EH (cell line): Measurements from ENCODE around the gene UVSSA.
A peak's percentile ranks its signal among the peaks of the same experiment; 100 is the strongest.

Source experiments
- DNase-seq: peaks from one replicate; pipeline ENCODE4 v3.0.0-alpha.2; 2015; ENCODE audit warnings: low read depth

UVSSA gene

DNA sequence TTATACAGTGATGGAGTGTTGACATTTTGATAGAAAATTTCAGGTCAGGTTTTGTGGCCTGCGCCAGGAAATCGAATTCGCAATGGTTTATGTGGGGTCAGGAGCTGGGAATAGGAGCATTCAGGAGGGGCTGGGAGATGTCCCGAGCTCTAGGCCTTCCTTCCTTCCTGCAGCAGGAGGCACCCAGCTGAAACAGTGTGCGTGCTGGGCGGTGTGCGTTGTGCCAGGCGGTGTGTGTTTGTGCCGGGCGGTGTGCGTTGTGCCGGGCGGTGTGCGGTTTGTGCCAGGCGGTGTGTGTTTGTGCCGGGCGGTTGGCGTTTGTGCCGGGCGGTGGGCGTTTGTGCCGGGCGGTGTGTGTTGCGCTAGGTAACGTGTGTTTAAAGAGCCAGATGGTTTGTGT is 1.7 kb downstream of the UVSSA start:
- no peak for DNase-seq

DNA sequence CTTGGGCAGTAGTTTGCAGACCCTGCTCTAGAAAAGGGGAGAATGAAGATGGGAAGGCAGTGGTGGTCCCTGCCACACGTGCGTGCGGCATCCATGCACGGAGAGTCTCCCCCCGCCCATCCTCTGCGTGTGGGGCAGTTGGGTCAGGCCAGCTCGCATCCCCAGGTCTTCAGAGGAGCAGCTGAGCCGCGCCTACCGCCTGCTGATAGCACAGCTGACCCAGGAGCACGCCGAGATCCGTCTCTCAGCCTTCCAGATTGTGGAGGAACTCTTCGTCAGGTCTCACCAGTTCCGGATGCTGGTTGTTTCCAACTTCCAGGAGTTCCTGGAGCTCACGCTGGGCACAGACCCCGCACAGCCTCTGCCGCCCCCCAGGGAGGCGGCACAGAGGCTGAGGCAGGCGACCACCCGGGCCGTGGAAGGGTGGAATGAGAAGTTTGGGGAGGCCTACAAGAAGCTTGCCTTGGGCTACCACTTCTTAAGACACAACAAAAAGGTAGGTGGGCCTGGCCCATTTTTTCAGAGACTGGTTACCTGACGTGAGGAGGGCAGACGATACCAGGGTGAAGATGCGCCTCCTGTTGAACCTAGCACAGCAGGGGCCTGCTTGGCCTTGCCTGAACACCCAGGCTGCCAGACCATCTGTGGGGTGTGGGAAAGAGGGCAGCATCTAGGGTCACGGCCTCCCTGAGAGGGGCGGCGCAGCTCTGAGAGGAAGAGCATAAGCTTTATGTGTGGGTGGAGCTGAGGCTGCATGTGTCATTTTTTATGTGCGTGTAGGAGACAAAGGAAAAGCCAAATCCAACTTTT is 2.6 kb downstream of the UVSSA start:
- DNase-seq: no peak

DNA sequence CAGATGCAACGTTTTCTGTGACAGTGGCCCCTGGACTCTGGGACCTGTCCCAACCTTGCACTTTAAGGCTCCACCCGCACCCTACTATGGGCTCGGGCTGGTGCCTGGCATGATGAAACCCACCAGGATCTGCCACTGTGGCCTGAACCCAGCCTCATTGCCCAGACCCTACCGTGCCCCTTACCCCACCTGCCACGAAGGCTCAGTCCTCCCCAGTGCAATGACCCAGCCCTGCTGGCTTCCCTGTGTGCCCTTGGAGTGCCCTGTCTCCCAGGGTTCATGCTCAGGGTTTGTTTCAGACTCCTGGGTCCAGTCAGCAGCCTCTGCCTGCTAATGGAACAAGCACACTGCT is 3.1 kb downstream of the UVSSA start:
- no peak for DNase-seq

DNA sequence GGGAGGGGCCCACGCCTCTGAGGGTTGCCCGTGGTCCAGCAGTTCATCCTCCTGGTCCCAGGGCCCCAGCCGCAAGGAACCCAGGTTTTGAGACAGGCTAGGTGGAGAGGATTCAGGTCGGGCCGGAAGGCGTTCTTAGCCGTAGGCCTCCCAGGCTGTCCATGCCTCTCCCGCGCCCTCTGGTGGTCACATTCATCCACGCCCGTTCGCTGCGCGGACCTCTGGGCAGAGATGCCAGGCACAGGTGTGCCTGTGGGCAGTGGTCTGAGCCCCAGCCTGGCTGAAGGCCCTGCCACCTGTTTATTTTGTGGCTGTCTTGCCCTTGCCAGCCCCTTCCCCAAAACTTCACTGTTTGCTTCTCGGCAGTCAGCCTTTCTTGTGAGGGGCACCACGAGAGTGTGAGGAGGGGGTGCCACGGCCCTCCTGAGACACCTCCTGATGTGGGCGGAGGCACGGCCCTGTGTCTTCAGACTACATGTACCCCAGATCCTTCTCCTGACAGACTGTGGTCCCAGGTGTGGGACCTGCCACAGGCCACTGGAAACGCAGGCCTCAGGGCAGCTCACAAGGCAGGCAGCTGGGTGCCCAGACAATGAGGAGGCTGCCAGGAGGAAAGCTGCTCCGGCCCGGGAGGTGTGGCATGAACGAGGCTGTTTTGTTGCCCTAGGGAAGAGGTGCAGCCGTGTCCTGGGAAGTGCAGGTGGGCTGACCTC is 5.0 kb downstream of the UVSSA start:
- DNase-seq: peak; percentile 72

DNA sequence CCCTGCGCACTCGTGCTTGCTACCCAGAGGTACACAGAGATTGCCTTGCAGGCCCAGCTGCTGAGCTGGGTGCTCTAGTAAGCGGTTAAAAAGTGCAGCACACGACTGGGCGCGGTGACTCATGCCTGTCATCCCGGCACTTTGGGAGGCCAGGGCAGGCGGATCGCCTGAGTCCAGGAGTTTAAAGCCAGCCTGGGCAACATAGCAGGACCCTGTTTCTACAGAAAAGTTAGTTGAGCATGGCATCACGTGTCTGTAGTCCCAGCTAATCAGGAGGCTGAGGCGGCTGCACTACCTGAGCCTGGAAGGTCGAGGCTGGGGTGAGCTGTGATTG is 5.5 kb downstream of the UVSSA start:
- no peak for DNase-seq

DNA sequence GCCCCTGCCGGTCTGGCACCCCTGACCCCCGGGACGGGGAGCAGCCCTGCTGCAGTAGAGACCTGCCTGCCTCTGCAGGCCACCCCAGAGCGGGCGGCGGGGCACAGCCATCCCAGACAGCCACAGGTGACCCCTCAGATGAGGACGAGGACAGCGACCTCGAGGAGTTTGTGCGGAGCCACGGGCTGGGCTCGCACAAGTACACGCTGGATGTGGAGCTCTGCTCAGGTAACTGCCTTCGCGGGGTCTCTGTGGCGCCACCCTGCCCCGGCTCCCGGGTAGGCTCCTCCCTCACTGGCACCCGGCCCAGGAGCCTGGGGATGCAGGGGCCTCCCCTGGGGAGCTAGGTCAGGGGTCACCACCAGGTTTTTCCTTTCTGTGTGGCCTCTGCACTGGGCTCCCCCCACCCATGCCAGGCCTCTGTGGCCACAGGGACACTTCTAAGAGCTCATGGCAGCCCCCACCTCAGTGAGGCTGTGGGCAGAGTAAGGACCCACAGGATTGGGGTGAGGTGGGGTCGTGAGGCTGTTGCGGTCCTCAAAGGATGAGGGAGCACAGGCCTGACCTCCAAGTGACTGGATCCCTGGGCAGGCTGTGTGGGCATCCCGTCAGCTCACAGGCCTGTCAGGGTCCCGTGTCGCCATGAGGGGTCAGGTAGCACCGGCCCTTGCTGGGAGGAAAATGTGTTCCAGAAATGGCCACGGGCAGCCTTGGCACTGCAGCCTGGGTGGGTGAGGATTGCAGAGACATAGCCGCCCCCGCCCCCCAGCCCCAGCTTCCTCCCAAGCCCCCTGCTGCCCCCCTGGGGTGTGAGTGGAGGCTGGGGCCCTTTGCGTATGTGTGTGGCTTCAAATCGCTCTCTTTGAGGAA is 6.4 kb downstream of the UVSSA start:
- DNase-seq: no peak

DNA sequence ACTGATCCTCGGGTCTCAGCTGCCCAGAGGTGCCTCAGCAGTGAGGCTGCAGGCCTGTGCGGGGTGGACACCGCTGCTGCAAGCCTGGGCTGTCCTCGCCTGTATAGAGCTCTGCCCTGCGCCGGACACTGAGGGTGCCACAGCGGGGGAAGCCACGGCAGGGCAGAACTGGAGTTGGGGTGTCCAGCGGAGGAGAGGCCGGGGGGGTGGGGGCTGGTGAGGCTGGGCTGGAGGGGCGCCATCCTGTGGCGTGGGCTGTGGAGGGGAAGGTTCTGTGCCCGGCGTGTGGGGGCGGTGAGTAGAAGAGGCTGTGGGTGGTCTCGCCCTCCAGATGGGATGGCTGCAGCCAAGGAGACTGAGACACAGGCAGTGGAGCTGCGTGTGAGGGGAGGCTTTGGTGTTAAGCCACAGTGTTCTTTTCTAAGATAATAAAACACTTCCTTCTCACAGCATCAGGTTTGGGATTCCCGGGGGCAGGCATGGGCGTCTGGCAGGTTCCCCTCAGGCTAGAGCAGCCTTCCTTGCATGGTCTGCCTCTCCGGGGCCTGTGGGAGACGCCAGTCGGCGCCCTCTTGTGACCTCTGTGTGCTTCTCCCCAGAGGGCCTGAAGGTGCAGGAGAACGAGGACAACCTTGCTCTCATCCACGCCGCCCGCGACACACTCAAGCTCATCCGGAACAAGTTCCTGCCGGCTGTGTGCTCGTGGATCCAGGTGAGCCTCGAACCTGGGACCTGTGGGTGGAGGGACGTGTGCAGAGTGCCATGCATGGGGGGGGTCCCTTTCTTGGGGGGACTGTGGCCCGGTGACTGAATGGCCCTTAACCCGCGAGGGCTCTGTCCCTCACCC is 7.4 kb downstream of the UVSSA start:
- DNase-seq: no peak

DNA sequence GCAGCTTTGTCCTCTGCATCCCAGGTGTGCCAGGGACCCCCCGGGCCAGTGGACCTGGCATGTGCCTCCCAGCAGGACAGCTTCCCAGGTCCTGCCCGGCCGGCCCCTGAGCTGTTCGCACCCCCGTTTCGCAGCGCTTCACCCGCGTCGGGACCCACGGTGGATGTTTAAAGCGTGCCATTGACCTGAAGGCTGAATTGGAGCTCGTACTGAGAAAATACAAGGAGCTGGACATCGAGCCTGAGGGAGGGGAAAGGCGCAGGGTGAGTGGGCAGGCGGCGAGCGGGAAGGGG is 7.9 kb downstream of the UVSSA start:
- DNase-seq: no peak

DNA sequence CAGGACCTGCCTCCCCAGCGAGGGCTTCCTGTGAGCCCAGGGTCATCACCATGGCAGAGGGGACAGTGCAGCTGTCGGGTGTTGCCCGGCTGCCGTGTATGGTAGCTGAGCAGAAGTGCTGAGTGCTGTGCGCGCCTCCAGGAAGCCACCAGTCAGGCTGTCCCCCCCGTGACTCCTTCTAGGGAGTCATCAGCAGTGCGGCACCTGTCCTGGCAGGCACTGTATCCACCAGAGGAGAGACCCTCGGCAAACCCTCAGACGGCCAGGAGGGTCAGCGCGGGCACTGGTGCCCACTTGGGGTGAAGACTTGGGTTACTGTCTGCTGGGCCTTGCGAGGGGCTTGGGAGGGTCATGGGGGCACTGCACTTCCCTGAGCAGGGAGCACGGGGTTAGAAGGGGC is 8.4 kb downstream of the UVSSA start:
- no peak for DNase-seq

DNA sequence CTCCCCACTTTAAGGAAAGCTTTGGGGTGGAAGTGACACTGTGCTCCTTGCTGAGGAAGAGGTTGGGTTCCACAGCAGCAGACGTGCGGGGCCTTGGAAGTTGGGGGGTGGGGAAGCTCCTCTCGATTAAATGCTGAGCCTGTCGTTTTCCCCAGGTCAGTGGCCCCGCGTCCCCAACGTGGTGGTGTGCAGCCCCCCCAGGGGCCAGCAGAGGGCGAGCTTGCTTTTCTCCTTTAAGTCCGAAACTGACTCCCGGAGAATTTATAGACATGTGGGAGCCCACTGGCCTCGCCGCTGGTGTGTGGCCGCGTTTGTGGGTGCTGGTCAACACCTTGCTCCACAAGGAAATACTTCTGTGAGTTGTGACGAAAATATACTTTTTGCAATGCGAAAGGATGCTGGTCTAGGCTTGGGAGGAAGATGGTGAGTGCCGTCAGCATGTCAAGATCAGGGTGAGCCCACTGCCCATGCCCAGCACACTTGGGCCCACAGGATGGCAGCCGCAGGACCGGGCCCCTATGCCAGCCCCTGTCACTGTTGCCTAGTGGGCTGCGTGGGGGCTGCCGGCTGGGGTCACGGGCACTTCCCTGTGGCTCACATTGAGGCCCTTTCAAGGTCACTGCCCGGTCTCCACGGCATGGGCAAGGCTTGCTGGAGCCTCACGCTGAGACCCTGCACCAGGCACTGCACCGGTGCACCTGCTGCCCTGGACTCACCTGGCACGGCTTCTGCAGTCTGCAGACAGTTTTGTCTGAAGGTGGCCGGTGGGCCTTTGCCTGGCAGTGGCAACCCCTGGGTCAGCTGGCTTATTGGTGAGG is 9.4 kb downstream of the UVSSA start:
- peak; percentile 55 for DNase-seq

DNA sequence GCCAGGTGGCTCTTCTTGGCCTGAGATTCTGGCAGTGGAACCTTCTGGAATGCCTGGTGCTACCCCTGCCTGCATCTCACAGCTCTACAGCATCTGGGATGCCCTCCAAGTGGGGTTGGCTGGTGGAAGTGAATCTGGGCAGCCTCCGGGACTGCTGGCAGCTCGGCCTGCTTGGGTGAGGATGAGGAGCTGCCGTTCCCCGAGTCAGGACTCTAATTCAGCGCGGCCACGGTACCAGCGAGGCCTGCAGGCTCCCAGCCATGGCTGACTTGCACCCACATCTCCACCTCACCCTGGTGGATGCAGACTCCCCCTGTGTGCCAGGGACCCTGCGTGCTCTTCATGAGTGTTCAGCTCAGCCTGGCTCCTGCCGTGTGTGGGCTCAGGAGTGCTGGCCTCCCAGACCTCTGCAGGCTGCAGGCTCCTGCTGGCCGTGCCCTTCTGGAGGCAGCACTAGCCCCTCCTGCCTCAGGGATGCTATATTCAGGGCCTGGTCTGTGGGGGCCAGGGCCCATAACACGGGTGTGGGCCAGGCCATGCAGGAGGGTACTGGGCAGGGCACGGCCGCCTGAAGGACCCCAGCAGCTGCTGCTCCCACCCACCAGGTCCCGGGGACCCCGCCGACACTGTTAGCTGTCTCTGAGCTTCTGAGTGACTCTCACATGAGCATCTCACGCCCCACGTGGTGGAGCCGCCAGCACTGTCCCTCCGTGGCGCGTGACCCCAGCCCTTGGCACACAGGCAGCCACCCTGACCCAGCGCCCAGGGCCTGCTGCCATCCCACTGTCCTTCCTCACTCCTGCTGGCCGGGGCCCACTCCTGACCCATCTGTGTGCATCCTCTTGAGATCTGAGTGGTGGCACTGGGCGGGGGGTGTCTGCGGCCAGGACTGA is 10.6 kb downstream of the UVSSA start:
- no peak for DNase-seq

DNA sequence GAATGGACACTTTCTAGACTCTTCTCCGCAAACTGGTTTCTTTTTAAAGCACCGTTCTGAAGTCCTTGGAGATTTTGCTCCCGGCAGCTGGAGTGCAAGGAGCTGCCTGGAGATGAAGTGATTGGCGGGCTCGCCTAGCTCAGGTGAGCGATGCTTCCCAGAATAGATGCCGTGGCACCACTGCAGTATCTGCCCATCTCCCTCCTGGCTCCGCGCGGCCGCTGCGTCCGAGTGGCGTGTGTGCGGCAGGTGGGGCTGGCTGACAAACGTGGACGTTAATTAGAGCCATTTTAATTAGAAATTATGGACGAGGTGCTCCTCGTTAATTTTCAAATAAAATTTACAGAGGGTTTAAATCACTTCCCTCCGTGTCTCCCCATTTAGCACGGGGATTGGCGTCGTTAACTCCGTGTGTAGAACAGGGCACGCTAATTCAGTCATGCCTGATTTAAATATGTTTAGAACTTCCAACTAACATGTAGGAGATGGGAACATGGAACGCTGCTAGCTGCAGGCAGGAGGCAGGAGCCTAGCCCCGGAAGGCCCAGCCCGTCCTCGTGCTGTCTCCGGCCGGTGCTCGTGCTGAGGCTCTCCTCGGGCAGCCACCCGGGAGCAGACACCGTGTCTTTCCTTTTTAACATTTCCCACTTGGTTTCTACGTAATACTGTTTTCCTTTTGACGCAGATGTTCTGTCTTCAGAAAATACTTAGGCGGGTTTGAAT is 11.6 kb downstream of the UVSSA start:
- no peak for DNase-seq

DNA sequence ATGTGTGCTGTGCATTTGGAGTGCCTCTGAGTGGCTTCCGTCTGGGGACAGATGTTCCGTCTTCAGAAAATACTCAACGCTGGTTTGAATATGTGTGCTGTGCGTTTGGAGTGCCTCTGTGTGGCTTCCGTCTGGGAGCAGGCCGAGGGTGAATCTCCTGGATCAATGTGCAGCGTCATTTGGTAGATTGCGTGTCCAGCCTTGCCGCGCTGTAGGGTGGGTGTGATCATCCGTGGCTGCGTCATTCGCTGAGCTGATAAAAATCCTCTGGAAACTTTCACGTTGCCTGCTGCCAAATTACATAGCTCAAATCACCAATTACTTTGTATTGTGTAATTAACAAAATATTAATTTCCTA is 12.1 kb downstream of the UVSSA start:
- no peak for DNase-seq

DNA sequence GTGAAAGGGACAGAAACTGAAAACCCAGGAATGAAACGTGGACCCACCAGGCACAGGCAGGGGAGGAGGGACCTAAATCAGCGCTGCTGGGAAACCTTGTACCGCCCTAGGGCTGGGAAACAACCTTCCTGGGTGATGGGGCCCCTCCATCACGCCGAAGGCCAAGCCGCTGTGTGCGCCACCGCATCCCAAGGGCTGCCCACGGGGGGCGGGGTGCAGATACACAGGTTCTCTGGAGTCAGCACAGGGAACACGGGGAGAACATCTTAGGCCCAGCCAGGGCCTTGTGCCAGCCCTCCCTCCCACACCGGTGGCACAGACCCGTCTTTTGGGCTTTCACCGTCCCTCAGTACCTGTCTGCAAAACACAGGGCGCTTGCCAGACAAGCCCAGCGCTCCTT is 13.0 kb downstream of the UVSSA start:
- DNase-seq: no peak

DNA sequence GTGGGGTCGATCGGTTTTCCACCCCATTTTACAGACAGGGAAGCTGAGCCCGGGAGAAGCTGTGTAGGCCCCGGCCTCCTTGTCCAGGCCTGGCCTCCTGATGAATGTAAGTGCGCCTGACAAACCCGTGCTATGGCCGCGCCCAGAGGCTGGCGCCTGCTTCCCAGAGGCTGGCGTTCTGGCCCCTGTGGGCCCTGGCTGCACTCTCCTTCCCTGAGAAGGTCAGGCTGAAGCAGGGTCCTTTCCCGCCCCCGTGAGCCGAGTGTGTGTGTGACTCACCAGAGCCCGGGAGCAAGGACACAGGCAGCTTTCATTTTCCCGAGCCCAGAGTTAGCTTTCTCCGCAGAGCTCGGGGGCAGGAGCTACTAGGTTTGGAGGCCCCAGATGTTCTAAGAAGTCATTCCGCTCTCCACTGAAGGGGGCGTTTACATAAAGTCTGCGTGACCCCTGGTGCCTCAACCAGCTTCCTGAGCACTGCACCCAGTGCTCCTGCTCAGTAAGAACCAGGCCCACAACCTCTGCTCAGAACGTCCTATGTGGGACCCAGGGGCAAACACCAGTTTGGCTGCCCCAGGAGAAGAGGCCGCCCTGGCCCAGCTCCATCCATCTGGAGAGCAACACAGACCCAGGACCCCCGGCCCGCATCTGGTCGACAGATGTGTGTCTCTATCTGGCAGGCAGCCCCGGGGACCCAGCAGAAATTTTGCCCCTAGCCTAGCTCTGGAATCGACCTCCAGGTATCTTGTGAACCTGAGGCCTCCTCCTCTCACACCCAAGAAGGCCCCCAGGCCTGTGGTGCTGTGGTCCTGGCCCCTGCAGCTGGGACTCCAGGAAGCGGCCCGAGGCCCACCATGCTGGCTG is 13.6 kb downstream of the UVSSA start:
- peak; percentile 72 for DNase-seq

DNA sequence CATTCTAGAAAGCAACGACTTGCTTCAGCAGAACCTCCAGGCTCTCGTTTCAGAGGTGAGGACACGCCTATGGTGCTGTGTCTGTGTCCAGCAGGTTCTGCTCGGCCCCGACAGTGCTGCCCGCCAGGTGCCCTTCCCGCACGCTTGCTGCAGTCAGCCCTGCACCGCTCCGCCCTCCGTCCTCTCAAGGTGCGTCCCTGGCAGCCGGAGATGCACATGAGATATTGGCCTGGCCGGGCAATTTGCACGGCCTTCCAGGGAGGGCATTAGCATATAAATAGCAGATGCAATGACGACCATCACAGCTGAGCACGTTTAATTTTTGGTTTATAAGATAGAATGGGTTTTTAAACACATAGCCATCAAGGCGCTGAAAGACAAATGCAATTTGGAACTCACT is 14.4 kb downstream of the UVSSA start:
- DNase-seq: no peak

DNA sequence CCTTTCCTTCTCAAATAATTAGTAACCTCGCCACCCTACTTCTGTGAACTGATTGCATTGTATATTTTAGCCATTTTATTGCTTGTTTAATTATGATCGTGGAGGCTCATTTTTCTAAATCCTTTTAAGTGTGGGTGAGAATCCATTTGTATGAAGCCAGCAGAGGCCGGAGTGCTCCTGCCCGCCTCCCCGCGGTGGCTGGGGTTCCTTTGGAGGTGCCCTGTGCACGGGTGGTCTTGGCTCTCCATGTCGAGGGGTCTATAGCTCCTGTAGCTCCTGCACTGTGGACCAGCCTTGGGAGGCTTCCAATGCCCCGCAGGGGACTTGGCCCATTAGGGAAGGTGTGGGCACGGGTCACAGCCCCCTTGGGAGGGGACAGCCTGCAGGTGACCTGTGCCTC is 15.0 kb downstream of the UVSSA start:
- no peak for DNase-seq

DNA sequence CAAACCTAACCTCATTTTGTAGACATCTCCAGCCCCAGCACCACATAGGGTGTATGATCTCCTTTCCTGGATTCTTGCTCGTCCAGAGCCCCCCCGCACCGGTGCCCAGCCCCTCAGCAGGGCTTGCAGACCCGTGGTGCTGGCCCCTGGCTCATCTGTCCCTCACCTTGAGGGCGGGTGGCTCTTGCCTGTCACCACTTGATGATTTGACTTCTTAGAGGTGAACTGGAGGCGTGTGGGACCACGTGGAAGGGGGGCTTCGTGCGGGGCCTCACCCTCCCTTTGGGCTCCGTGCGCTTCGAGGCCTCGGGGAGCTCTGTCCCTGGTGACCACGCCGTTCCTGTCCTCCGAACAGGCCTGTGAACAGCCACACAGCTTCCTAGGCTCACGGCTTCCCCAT is 15.5 kb downstream of the UVSSA start:
- no peak for DNase-seq

DNA sequence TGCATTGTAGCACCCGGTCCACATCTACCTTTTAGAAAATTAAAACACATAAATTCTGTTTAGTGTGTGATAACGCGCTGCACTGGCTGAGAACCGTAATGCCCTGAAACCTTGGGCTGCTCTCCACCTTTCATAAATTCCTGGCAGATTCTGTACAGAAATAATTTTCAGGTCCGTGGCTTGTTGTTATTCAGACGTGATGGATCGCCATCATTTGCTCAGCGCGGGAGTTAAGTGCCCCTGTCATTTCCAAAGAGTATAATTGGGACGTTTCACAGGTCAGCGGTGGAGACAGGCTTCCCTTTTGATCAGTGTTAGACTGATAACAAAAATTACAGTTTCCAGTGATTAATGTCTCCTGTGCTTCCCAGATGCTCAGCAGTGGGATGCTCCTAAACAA is 16.5 kb downstream of the UVSSA start:
- DNase-seq: no peak
